Ovary (tissue), 3 donors: Measurements from ENCODE around the gene CBLIF.

Source experiments
- CTCF ChIP-seq, 3 donors: fragments of 450-650 bp in 2 of 3; fragments of 200-600 bp in 1 of 3; IDR thresholded peaks; one replicate each; pipeline versions ENCODE4 v1.5.1 to v1.8.0; 2016 to 2022; ENCODE audit warnings: antibody characterized with exemption in 3 of 3, mild to moderate bottlenecking in 1 of 3
- EP300 ChIP-seq: sonication (generic); formaldehyde crosslinking; IDR thresholded peaks from one replicate; pipeline ENCODE4 v1.6.1; 2017; ENCODE audit warnings: antibody characterized with exemption
- POLR2A ChIP-seq: fragments of 450-650 bp; IDR thresholded peaks from one replicate; pipeline ENCODE4 v1.6.1; 2017; ENCODE audit warnings: antibody characterized with exemption, mild to moderate bottlenecking, moderate library complexity
- donor health status: DM: no; HTN: no; CAD: no.

- TF ChIP-seq CTCF (IDR thresholded peaks at IDR 0.05) (no peak), POLR2A (no peak), EP300 (no peak)
These were observed 5.7 kb downstream of the CBLIF start for GRCh38 chr11:59839615-59840014.
